ENCODE results near the gene F13B. TPM values are rescaled to one million over a fixed set of nuclear protein-coding genes. Genes with fewer than 3 reads are reported as not detected.

The F13B gene
- total RNA-seq, 2 donors from 2014 or later: not detected

DNA sequence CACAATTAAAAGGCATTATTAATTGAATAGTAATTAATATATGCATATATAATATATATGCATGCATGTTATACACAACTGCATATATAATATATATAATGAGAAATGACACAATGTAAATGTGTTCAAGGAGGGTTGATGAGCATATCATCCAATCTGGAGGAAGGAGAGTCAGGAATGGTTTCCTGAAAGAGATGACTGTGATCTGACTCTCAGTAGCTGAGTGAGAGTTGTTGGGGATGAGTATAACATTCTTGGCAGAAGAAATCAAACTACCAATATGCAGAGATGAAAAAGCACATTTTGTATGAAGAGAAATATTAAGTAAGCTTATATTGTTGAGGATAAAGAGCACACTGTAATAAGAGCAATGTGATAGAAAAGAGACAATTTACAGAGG lies 37.3 kb downstream of the F13B start:
- Mint-ChIP-seq H3K27ac (no peak overlapping the region), H3K4me1 (no peaks in the 10 kb centered on the region), H3K4me3 (no peak overlapping the region), H3K9me3 (no peaks in the 10 kb centered on the region), H3K36me3 (ENCODE audit: low read depth) (no peaks in the 10 kb centered on the region), H3K27me3 (ENCODE audit: insufficient read depth) (no peaks in the 10 kb centered on the region)
- Histone ChIP-seq H3K9ac (ENCODE audit: extremely low read depth, low read length, poor library complexity, severe bottlenecking) (no peak overlapping the region), H3K27ac (ENCODE audit: low read depth, low read length) (no peak overlapping the region), H3K27me3 (ENCODE audit: control insufficient read depth, insufficient read depth, low read length, poor library complexity, severe bottlenecking) (no peaks in the 10 kb centered on the region), H3K4me1 (ENCODE audit: control insufficient read depth, insufficient read depth, low read length) (no peaks in the 10 kb centered on the region), H3K36me3 (ENCODE audit: control insufficient read depth, insufficient read depth, low read length) (no peaks in the 10 kb centered on the region), H3K9me3 (ENCODE audit: control insufficient read depth, low read length) (no peaks in the 10 kb centered on the region), H3K4me3 (ENCODE audit: low read length) (no peak overlapping the region)
- DNase-seq: no peak
- TF ChIP-seq, protein P1, sequence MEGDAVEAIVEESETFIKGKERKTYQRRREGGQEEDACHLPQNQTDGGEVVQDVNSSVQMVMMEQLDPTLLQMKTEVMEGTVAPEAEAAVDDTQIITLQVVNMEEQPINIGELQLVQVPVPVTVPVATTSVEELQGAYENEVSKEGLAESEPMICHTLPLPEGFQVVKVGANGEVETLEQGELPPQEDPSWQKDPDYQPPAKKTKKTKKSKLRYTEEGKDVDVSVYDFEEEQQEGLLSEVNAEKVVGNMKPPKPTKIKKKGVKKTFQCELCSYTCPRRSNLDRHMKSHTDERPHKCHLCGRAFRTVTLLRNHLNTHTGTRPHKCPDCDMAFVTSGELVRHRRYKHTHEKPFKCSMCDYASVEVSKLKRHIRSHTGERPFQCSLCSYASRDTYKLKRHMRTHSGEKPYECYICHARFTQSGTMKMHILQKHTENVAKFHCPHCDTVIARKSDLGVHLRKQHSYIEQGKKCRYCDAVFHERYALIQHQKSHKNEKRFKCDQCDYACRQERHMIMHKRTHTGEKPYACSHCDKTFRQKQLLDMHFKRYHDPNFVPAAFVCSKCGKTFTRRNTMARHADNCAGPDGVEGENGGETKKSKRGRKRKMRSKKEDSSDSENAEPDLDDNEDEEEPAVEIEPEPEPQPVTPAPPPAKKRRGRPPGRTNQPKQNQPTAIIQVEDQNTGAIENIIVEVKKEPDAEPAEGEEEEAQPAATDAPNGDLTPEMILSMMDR (conservative IDR thresholded peaks at IDR 0.05): no peak

DNA sequence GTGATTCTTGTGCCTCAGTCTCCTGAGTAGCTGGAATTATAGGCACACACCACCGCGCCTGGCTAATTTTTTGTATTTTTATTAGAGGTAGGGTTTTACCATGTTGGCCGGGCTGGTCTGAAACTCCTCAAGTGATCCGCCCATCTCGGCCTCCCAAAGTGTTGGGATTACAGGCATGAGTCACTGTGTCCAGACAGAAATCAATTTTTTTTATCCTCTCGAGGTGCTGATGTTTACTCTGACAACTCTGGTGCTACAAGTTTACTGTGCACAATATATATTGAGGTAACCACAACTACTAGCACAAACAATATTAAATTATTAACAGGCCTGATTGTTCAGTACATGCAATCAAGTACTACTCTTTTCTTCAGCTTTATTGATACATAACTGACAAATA lies 39.7 kb downstream of the F13B start:
- Histone ChIP-seq H3K9ac (ENCODE audit: extremely low read depth, low read length, poor library complexity, severe bottlenecking) (no peak overlapping the region), H3K4me1 (ENCODE audit: control insufficient read depth, insufficient read depth, low read length) (no peaks in the 10 kb centered on the region), H3K27me3 (ENCODE audit: control insufficient read depth, insufficient read depth, low read length, poor library complexity, severe bottlenecking) (no peaks in the 10 kb centered on the region), H3K27ac (ENCODE audit: low read depth, low read length) (no peak overlapping the region), H3K36me3 (ENCODE audit: control insufficient read depth, insufficient read depth, low read length) (no peaks in the 10 kb centered on the region), H3K4me3 (ENCODE audit: low read length) (no peak overlapping the region), H3K9me3 (ENCODE audit: control insufficient read depth, low read length) (no peaks in the 10 kb centered on the region)
- Mint-ChIP-seq H3K27ac (no peak overlapping the region), H3K36me3 (ENCODE audit: low read depth) (no peaks in the 10 kb centered on the region), H3K27me3 (ENCODE audit: insufficient read depth) (no peaks in the 10 kb centered on the region), H3K4me1 (no peaks in the 10 kb centered on the region), H3K9me3 (no peaks in the 10 kb centered on the region), H3K4me3 (no peak overlapping the region)
- DNase-seq: no peak
- TF ChIP-seq, protein P1 (conservative IDR thresholded peaks at IDR 0.05): no peak
- 83 to 94% methylated on average over 2 to 6 of the region's 6 CpGs for WGBS, 2 experiments (ENCODE audit: insufficient coverage in 1 of 2, insufficient read length in 1 of 2)

DNA sequence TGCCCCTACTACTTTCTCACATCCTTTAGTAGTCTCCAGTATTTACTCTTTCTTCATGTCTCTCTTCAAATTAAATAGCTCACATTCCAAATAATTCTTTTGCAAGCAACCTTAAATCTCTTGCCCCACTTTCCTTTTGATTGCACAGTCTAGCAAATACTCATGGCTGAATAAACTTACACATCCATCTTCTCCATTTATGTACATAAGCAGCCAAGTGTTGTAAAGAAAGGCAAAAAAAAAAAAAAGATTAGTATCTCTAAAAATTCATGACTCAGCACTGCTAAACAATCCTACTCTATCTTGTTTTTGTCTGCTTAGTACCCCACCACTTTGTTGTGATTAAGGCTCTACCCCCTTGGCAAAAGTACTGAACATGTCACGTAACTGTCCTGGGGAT lies 42.6 kb downstream of the F13B start:
- H3K27ac ChIP-seq (ENCODE audit: low read depth, low read length): no peak overlapping the region
- H3K4me3 Mint-ChIP-seq: no peak overlapping the region
- no peak overlapping the region for H3K27ac Mint-ChIP-seq
- no peaks in the 10 kb centered on the region for H3K9me3 Mint-ChIP-seq
- no peaks in the 10 kb centered on the region for H3K27me3 Mint-ChIP-seq (ENCODE audit: insufficient read depth)
- no peaks in the 10 kb centered on the region for H3K9me3 ChIP-seq (ENCODE audit: control insufficient read depth, low read length)
- no peaks in the 10 kb centered on the region for H3K36me3 ChIP-seq (ENCODE audit: control insufficient read depth, insufficient read depth, low read length)
- WGBS, 2 experiments (ENCODE audit: insufficient coverage in 1 of 2, insufficient read length in 1 of 2): 94% methylated on average over 1 of the region's 1 CpG; no CpG with 5 or more reads in 1 of the 2 experiments
- no peaks in the 10 kb centered on the region for H3K36me3 Mint-ChIP-seq (ENCODE audit: low read depth)
- H3K9ac ChIP-seq (ENCODE audit: extremely low read depth, low read length, poor library complexity, severe bottlenecking): no peak overlapping the region
- no peak for DNase-seq
- H3K27me3 ChIP-seq (ENCODE audit: control insufficient read depth, insufficient read depth, low read length, poor library complexity, severe bottlenecking): no peaks in the 10 kb centered on the region
- H3K4me3 ChIP-seq (ENCODE audit: low read length): no peak overlapping the region
- H3K4me1 Mint-ChIP-seq: peaks cover 4% of the 10 kb centered on the region
- H3K4me1 ChIP-seq (ENCODE audit: control insufficient read depth, insufficient read depth, low read length): no peaks in the 10 kb centered on the region
- TF ChIP-seq, protein P1 (conservative IDR thresholded peaks at IDR 0.05): no peak
